HG03108 (cell line): ENCODE measurements around the gene CREB3L1.

Experiments used
- ATAC-seq: cut with Tn5 transposase; IDR thresholded peaks from one replicate; pipeline ENCODE4 v1.9.1; 2021; ENCODE audit warnings: moderate library complexity; ENCODE audit not compliant: unreplicated experiment

Gene CREB3L1

GRCh38 chr11:46272816-46273427, 4.5 kb upstream of the CREB3L1 start:
- no peak for ATAC-seq

- ATAC-seq: no peak
These were observed 3.8 kb upstream of the CREB3L1 start for GRCh38 chr11:46273511-46274205.

- no peak for ATAC-seq
These were observed 1.4 kb upstream of the CREB3L1 start for GRCh38 chr11:46275964-46276641.

- ATAC-seq: no peak
These were observed 195 bp upstream of the CREB3L1 start for GRCh38 chr11:46277313-46277621.

GRCh38 chr11:46278387-46279125, 1.1 kb downstream of the CREB3L1 start:
- ATAC-seq: no peak

GRCh38 chr11:46279126-46280099, 2.0 kb downstream of the CREB3L1 start:
- no peak for ATAC-seq

- ATAC-seq: no peak
These were observed 3.2 kb downstream of the CREB3L1 start for GRCh38 chr11:46280706-46281105.

- ATAC-seq: no peak
These were observed 3.9 kb downstream of the CREB3L1 start for GRCh38 chr11:46281371-46281831.

GRCh38 chr11:46285173-46285572, 7.7 kb downstream of the CREB3L1 start:
- no peak for ATAC-seq

- no peak for ATAC-seq
These were observed 8.2 kb downstream of the CREB3L1 start for GRCh38 chr11:46285594-46286033.

GRCh38 chr11:46286789-46287188, 9.3 kb downstream of the CREB3L1 start:
- no peak for ATAC-seq

GRCh38 chr11:46288451-46288850, 11.0 kb downstream of the CREB3L1 start:
- ATAC-seq: no peak

GRCh38 chr11:46290011-46290410, 12.5 kb downstream of the CREB3L1 start:
- ATAC-seq: no peak

GRCh38 chr11:46290598-46291309, 13.3 kb downstream of the CREB3L1 start:
- no peak for ATAC-seq

- no peak for ATAC-seq
These were observed 14.1 kb downstream of the CREB3L1 start for GRCh38 chr11:46291441-46292150.

- no peak for ATAC-seq
These were observed 15.6 kb downstream of the CREB3L1 start for GRCh38 chr11:46293066-46293465.

- no peak for ATAC-seq
These were observed 16.2 kb downstream of the CREB3L1 start for GRCh38 chr11:46293641-46294103.

- no peak for ATAC-seq
These were observed 17.2 kb downstream of the CREB3L1 start for GRCh38 chr11:46294365-46295309.
